Measurements from ENCODE around the gene MRPL54.
"Not testable (repeated sequence)": the region's sequence is repeated elsewhere in the genome, so short reads cannot be mapped to it uniquely, and the experiment has no call there.

The MRPL54 gene

DNA sequence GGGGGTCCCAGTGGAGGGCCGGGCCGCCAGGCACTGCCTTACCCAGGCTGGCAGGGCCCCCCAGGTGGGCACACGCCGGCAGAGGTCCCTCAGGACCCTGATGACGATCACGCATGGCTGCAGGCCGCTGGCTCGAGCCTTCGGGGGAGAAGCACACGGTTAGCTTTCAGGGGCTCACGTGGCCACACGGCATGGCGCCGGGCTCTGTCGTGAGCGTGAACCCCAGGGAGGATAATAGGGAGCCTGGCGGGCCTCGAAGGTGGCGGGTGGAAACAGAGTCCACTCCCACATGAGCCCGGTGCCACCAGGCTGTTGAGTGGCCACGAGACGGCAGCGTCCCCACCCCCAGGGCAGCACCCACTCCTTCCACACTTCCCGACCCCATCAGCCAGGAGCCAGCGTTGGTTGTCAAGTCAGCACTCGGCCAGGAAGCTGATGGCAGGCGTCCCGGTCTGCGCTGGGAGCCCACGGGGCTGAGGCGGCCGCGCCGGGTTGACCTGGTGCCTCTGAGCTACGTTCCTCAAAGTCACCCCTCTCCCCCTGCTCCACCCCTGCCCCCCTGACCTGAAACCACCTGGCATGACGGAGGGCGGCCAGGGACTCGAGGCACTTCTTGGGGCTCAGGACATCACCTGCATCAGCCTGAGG, 48.4 kb downstream of the MRPL54 start:
- DNase-seq (ENCODE audit: low spot score): no peak

DNA sequence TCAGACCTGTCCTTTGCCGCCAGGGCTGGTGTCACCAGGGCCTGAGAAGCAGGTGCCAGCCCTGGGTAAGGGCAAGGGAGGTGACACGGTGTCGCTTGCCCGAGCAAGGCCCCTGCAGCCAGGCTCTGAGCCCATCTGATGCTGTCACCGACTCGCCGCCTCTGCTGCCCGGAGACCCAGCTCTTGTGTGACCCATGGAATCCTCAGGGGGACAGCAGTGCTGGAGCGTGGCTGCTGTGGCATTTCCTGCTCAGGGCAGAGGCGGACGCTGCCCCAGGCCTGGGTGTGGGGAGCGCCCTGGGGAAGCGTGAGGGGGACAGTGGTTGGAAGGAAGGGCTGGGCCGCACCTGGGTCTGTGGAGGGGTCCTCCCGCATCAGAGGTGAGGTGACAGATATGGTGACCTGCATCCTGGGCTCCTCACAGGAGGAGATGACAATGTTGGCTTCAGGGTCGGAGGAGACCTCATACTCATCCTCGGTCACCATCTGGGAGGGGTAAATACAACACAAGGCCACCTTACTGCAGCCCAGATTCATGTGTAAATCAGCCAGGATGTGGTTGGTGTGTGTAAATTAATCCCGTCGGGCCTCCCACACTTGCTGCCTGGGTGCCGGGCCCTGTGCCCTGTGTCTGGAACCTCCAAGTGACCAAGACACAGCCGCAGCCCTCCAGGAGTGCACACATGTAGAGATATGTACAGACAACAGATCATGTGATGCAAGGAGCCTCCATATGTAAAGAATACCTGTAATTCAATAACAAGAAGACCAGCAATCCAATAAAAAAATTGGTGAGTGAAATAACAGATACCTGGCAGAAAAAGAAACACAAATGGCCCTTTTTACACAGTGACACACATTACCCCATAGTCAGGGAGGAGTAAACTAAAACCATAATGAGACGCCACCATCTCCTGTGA, 51.3 kb downstream of the MRPL54 start:
- no peak for DNase-seq (ENCODE audit: low spot score)

DNA sequence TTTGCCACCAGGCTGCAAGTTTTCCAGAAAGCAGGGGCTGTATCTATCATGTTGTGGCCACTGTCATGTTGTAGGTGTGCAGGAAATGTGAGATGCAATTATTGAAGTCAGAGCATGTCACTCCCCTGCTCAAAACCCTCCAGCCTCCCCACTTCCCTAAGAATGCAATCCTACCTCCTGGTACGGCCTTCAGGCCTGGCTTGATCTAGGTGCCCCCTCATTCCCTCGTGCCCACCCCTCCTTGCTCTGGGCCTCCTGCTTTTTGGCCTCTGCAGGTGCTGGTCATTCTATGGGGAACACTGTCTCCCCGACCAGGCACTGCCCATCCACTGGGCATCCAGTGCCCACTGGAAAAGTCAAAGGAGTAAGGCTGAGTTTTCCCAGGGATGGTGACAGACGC, 52.2 kb downstream of the MRPL54 start:
- DNase-seq (ENCODE audit: low spot score): no peak

DNA sequence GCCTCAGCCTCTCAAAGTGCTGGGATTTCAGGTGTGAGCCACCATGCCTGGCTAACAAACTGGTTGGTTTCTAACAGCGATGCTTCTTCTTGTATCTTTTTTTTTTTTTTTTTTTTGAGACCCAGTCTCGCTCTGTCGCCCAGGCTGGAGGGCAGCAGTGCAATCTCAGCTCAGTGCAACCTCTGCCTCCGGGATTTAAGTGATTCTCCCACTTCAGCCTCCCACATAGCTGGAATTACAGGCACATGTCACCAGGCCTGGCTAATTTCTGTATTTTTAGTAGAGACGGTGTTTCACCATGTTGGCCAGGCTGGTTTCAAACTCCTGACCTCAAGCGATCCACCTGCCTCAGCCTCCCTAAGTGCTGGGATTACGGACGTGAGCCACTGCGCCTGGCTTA, 53.7 kb downstream of the MRPL54 start:
- DNase-seq (ENCODE audit: low spot score): not testable (repeated sequence)

DNA sequence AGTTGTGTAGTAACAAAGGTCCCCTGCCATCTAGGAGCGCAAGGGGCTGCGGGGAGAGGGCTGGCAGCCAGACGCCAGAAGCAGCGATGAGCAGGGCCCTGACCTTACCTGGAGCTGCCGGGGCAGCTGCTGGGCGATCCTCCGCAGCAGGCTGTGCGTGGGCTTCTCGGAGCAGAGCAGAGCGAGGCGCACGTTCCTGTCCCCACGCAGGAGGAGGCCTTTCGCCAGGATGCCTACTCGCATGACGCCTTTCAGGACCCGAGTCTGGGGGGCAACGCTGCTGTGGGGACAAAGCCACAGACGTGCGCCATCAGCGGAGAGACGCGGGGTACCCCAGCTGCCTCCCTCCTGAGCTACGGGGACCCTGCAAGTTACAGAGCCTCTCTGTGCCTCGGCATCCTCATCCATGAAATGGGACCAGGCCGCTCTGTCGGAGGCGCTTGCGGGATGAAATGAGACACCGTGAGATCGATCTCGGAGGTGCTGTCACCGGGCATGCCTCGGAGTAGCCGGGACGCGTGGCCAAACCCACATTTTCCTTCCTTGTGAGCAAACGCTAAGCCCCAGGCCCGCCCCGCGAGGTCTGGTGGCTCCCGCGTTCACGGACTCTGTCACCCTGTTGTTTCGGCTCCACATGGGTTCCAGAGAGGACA, 54.2 kb downstream of the MRPL54 start:
- DNase-seq (ENCODE audit: low spot score): no peak

Measured in HuH-7 (cell line).